Neural cell (in vitro differentiated cells): Measurements from ENCODE around the gene DCAF7. TPM values are rescaled to one million over a fixed set of nuclear protein-coding genes. Genes with fewer than 3 reads are reported as not detected.

ENCODE experiments used
- H2AFZ ChIP-seq: fragments of 200-600, 300-800 bp; sonication (generic), shearing (Covaris generic); 2 replicates; pipeline ENCODE4 v1.6.0; 2014; ENCODE audit warnings: low read depth, mild to moderate bottlenecking, antibody characterized with exemption, low read length, moderate library complexity
- H3F3A ChIP-seq: fragments of 200-600 bp; shearing (Covaris generic); 2 replicates; pipeline ENCODE4 v1.6.1; 2016; ENCODE audit warnings: mild to moderate bottlenecking, moderate library complexity, mixed read lengths, antibody characterized with exemption, low read length; ENCODE audit not compliant: insufficient read depth, poor library complexity, severe bottlenecking
- H3K27ac ChIP-seq: fragments of 200-600, 300-800 bp; sonication (generic), shearing (Covaris generic); 2 replicates; pipeline ENCODE4 v1.5.1; 2014; ENCODE audit warnings: mild to moderate bottlenecking, low read length, moderate library complexity
- H3K27me3 ChIP-seq: fragments of 300-800, 200-600 bp; sonication (generic), shearing (Covaris generic); 2 replicates; pipeline ENCODE4 v1.6.0; 2014; ENCODE audit warnings: mild to moderate bottlenecking, low read depth, low read length, moderate library complexity; ENCODE audit not compliant: insufficient read depth
- H3K36me3 ChIP-seq: fragments of 300-800, 200-600 bp; sonication (generic), shearing (Covaris generic); 2 replicates; pipeline ENCODE4 v1.5.1; 2014; ENCODE audit warnings: mild to moderate bottlenecking, antibody characterized with exemption, low read length, moderate library complexity; ENCODE audit not compliant: insufficient read depth
- H3K4me2 ChIP-seq: fragments of 300-800, 200-600 bp; sonication (generic), shearing (Covaris generic); 2 replicates; pipeline ENCODE4 v1.6.0; 2014; ENCODE audit warnings: mild to moderate bottlenecking, low read length
- H3K4me3 ChIP-seq: fragments of 300-800, 200-600 bp; sonication (generic), shearing (Covaris generic); 2 replicates; pipeline ENCODE4 v1.5.1; 2014; ENCODE audit warnings: mild to moderate bottlenecking, low read length, moderate library complexity
- H3K79me2 ChIP-seq: fragments of 200-600 bp; shearing (Covaris generic); replicated peaks from 2 replicates; pipeline ENCODE4 v1.6.0; 2014; ENCODE audit warnings: mild to moderate bottlenecking, low read length, moderate library complexity; ENCODE audit not compliant: insufficient read depth
- H3K9ac ChIP-seq: fragments of 300-800, 200-600 bp; sonication (generic), shearing (Covaris generic); 2 replicates; pipeline ENCODE4 v1.6.1; 2016; ENCODE audit warnings: mild to moderate bottlenecking, low read length, mixed read lengths
- H3K9me2 ChIP-seq: fragments of 200-600 bp; shearing (Covaris generic); 2 replicates; pipeline ENCODE4 v1.6.1; 2016; ENCODE audit warnings: mild to moderate bottlenecking, low read length, mixed read lengths; ENCODE audit not compliant: insufficient read depth
- H3K9me3 ChIP-seq: fragments of 200-600, 300-800 bp; sonication (generic), shearing (Covaris generic); 2 replicates; pipeline ENCODE4 v1.6.1; 2016; ENCODE audit warnings: mild to moderate bottlenecking, mixed run types, low read length, moderate library complexity, mixed read lengths
- H4K20me1 ChIP-seq: fragments of 200-600 bp; shearing (Covaris generic); 2 replicates; pipeline ENCODE4 v1.6.1; 2016; ENCODE audit warnings: mild to moderate bottlenecking, mixed run types; ENCODE audit not compliant: insufficient read depth
- CTCF ChIP-seq: fragments of 450-650 bp; IDR thresholded peaks from 2 replicates; pipeline ENCODE4 v1.5.1; 2014; ENCODE audit warnings: antibody characterized with exemption, mild to moderate bottlenecking, moderate library complexity; ENCODE audit not compliant: poor library complexity, severe bottlenecking
- EP300 ChIP-seq: fragments of 450-650 bp; conservative IDR thresholded peaks from 2 replicates; pipeline ENCODE4 v1.6.1; 2014; ENCODE audit warnings: antibody characterized with exemption, mild to moderate bottlenecking, moderate library complexity; ENCODE audit not compliant: poor library complexity, severe bottlenecking
- EZH2 ChIP-seq: fragments of 200-600, 300-800 bp; shearing (Covaris generic), sonication (generic); IDR thresholded peaks from 2 replicates; pipeline ENCODE4 v1.6.1; 2014; ENCODE audit warnings: antibody characterized with exemption, low read length, borderline replicate concordance, mild to moderate bottlenecking; ENCODE audit not compliant: insufficient read depth, poor library complexity, severe bottlenecking
- MXI1 ChIP-seq: fragments of 450-650 bp; conservative IDR thresholded peaks from 2 replicates; pipeline ENCODE4 v1.6.1; 2014; ENCODE audit warnings: antibody characterized with exemption, mild to moderate bottlenecking; ENCODE audit not compliant: poor library complexity, severe bottlenecking
- POLR2AphosphoS5 ChIP-seq: IDR thresholded peaks from 2 replicates; pipeline ENCODE4 v1.6.1; 2012
- RAD21 ChIP-seq: fragments of 450-650 bp; conservative IDR thresholded peaks from 2 replicates; pipeline ENCODE4 v1.6.1; 2014; ENCODE audit warnings: antibody characterized with exemption, mild to moderate bottlenecking, moderate library complexity
- REST ChIP-seq: IDR thresholded peaks from 2 replicates; pipeline ENCODE4 v1.6.1; 2012; ENCODE audit warnings: borderline replicate concordance
- SMC3 ChIP-seq: fragments of 450-650 bp; conservative IDR thresholded peaks from 2 replicates; pipeline ENCODE4 v1.6.1; 2014; ENCODE audit warnings: antibody characterized with exemption, mild to moderate bottlenecking, moderate library complexity; ENCODE audit not compliant: poor library complexity
- TAF1 ChIP-seq: IDR thresholded peaks from 2 replicates; pipeline ENCODE4 v1.6.1; 2012; ENCODE audit warnings: low read depth
- polyA plus RNA-seq: library from polyadenylated mRNA; depleted of rRNA; stranded (reverse); fragments of >200 nt; gene quantifications from 2 replicates; pipeline ENCODE4 v1.2.3, GENCODE V29; 2014

The DCAF7 gene
- polyA plus RNA-seq, 1 donor from 2014 or later: 35.3 TPM

DNA sequence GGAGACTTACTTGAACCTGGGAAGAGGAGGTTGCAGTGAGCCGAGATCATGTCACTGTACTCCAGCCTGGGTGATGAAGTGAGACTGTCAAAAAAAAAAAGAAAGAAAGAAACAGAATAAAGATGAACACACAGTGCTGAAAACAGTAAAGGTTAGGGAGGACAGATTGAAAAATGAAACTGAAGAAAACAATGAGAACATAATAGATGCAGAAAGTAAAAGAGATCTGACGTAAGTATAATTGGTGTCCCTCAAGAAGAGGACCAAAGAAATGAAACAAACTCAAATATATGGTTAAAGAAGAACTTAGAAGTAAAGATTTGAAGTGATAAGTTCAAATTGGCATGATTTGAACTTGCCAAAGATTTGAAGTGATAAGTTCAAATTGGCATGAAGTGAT, 7.1 kb downstream of the DCAF7 start:
- TF ChIP-seq POLR2AphosphoS5 (no peak), EP300 (no peak), CTCF (no peak), MXI1 (no peak), TAF1 (no peak), REST (no peak), RAD21 (no peak), SMC3 (no peak), EZH2 (no peak)
- H3K9me2 ChIP-seq: no peaks in the 10 kb centered on the region
- peaks cover 1% of the 10 kb centered on the region for H4K20me1 ChIP-seq

DNA sequence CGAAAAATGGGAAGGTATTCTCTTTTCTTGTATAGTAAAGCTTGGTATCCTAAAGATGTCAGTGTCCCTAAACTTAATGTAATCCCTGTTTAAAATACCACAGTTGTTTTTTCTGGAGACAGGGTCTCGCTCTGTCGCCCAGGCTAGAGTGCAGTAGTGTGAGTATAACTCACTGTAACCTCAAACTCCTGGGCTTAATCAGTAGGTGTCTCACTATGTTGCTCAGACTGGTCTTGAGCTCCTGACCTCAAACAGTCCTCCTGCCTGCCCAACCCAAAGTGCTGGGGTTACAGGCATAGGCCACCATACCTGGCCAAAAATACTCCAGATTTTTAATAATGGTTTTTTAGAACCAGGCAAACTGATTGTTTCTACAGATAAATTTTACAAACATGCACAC, 8.2 kb downstream of the DCAF7 start:
- Histone ChIP-seq H3K27me3 (no peaks in the 10 kb centered on the region), H3K9me3 (no peaks in the 10 kb centered on the region), H3K79me2 (peaks cover 83% of the 10 kb centered on the region), H3K27ac (no peak overlapping the region), H3K4me2 (no peak overlapping the region), H2AFZ (no peak overlapping the region), H3K4me3 (no peak overlapping the region), H4K20me1 (no peaks in the 10 kb centered on the region), H3K36me3 (no peaks in the 10 kb centered on the region), H3K9ac (no peak overlapping the region), H3F3A (no peaks in the 10 kb centered on the region), H3K9me2 (no peaks in the 10 kb centered on the region)
- TF ChIP-seq MXI1: no peak
- no peak for TF ChIP-seq POLR2AphosphoS5
- TF ChIP-seq EP300: no peak
- no peak for TF ChIP-seq REST
- no peak for TF ChIP-seq TAF1
- TF ChIP-seq EZH2: no peak
- no peak for TF ChIP-seq CTCF
- TF ChIP-seq RAD21: no peak
- TF ChIP-seq SMC3: no peak

More for the DNA sequence above, 7.1 kb downstream of the DCAF7 start:
- H3K4me3 ChIP-seq: no peak overlapping the region
- H3K36me3 ChIP-seq: no peaks in the 10 kb centered on the region
- H3K79me2 ChIP-seq: peaks cover 85% of the 10 kb centered on the region
- no peaks in the 10 kb centered on the region for H3F3A ChIP-seq
- H3K27me3 ChIP-seq: no peaks in the 10 kb centered on the region
- H3K9ac ChIP-seq: no peak overlapping the region
- no peaks in the 10 kb centered on the region for H3K9me3 ChIP-seq
- no peak overlapping the region for H3K4me2 ChIP-seq
- no peak overlapping the region for H2AFZ ChIP-seq
- no peak overlapping the region for H3K27ac ChIP-seq
